ENCODE measurements around the gene U2SURP. TPM values are rescaled to one million over a fixed set of nuclear protein-coding genes. Genes with fewer than 3 reads are reported as not detected.
A peak's percentile ranks its signal among the peaks of the same experiment; 100 is the strongest.
"Not testable (repeated sequence)": the region's sequence is repeated elsewhere in the genome, so short reads cannot be mapped to it uniquely, and the experiment has no call there.

The U2SURP gene
- total RNA-seq, 1 donor from 2014 or later: 68.6 TPM

GRCh38 chr3:142987707-142988106 lies 13.7 kb upstream of the U2SURP start:
- no peaks in the 10 kb centered on the region for H3K4me1 ChIP-seq
- H3K9me3 ChIP-seq: no peaks in the 10 kb centered on the region
- H3K4me3 ChIP-seq: no peak overlapping the region
- intact Hi-C loops (cut with DNase I): loop anchor here (1.0 kb wide), 1 partner anchor 159 kb away; no protein-coding TSS in a partner anchor
- no peak overlapping the region for H3K27ac ChIP-seq
- H3K27me3 ChIP-seq: no peaks in the 10 kb centered on the region
- TF ChIP-seq CTCF (IDR thresholded peaks at IDR 0.05): no peak
- DNase-seq (ENCODE audit: low spot score in 2 of 2): no peak
- H3K36me3 ChIP-seq: no peaks in the 10 kb centered on the region

- H3K36me3 ChIP-seq; DNase-seq (ENCODE audit: low spot score in 2 of 2); H3K27me3 ChIP-seq; H3K27ac ChIP-seq; H3K4me3 ChIP-seq; intact Hi-C loops (cut with DNase I); H3K4me1 ChIP-seq; H3K9me3 ChIP-seq: not testable (repeated sequence)
Measured at GRCh38 chr3:142988221-142988620, 13.1 kb upstream of the U2SURP start.

GRCh38 chr3:142988826-142989225 lies 12.5 kb upstream of the U2SURP start:
- H3K27ac ChIP-seq; H3K9me3 ChIP-seq; H3K27me3 ChIP-seq; H3K36me3 ChIP-seq; H3K4me1 ChIP-seq; H3K4me3 ChIP-seq; intact Hi-C loops (cut with DNase I); DNase-seq (ENCODE audit: low spot score in 2 of 2): not testable (repeated sequence)

- H3K27me3 ChIP-seq: no peaks in the 10 kb centered on the region
- intact Hi-C loops (cut with DNase I): no loop called here
- no peaks in the 10 kb centered on the region for H3K4me1 ChIP-seq
- DNase-seq (ENCODE audit: low spot score in 2 of 2): no peak
- H3K27ac ChIP-seq: no peak overlapping the region
- no peaks in the 10 kb centered on the region for H3K9me3 ChIP-seq
- TF ChIP-seq CTCF (IDR thresholded peaks at IDR 0.05): no peak
- no peak overlapping the region for H3K4me3 ChIP-seq
- H3K36me3 ChIP-seq: no peaks in the 10 kb centered on the region
Measured at GRCh38 chr3:142990721-142991120, 10.6 kb upstream of the U2SURP start.

GRCh38 chr3:142992323-142992722 lies 9.0 kb upstream of the U2SURP start:
- Histone ChIP-seq H3K4me1 (no peaks in the 10 kb centered on the region), H3K27ac (no peak overlapping the region), H3K27me3 (no peaks in the 10 kb centered on the region), H3K4me3 (no peak overlapping the region), H3K36me3 (no peaks in the 10 kb centered on the region), H3K9me3 (no peaks in the 10 kb centered on the region)
- no peak for DNase-seq (ENCODE audit: low spot score in 2 of 2)
- TF ChIP-seq CTCF (IDR thresholded peaks at IDR 0.05): no peak
- intact Hi-C loops (cut with DNase I): no loop called here

- Histone ChIP-seq H3K27ac (no peak overlapping the region), H3K4me3 (no peak overlapping the region), H3K36me3 (no peaks in the 10 kb centered on the region), H3K4me1 (no peaks in the 10 kb centered on the region), H3K27me3 (no peaks in the 10 kb centered on the region), H3K9me3 (no peaks in the 10 kb centered on the region)
- intact Hi-C loops (cut with DNase I): no loop called here
- peak in 1 of 2 donors; percentile 80 for DNase-seq (ENCODE audit: low spot score in 2 of 2)
- TF ChIP-seq CTCF (IDR thresholded peaks at IDR 0.05): peak in 2 of 3 experiments; percentile 57 to 67
Measured at GRCh38 chr3:142993958-142994442, 7.4 kb upstream of the U2SURP start.

- Histone ChIP-seq H3K36me3 (no peaks in the 10 kb centered on the region), H3K27me3 (no peaks in the 10 kb centered on the region), H3K9me3 (no peaks in the 10 kb centered on the region), H3K27ac (no peak overlapping the region), H3K4me3 (no peak overlapping the region), H3K4me1 (peaks cover 4 to 10% of the 10 kb centered on the region in 2 donors)
- TF ChIP-seq CTCF (IDR thresholded peaks at IDR 0.05): no peak
- no peak for DNase-seq (ENCODE audit: low spot score in 2 of 2)
- intact Hi-C loops (cut with DNase I): no loop called here
Measured at GRCh38 chr3:142997330-142997729, 4.0 kb upstream of the U2SURP start.

Measured in ascending aorta (tissue), 2 donors.